Rectal smooth muscle tissue (tissue), 1 donor: ENCODE measurements around the gene BNC2.
"Not testable (repeated sequence)": the region's sequence is repeated elsewhere in the genome, so short reads cannot be mapped to it uniquely, and the experiment has no call there.

Experiments used
- H3K27ac ChIP-seq: one replicate; pipeline ENCODE4 v1.7.0; 2013; ENCODE audit warnings: low read depth, low read length, inconsistent platforms
- H3K27me3 ChIP-seq: one replicate; pipeline ENCODE4 v1.7.0; 2013; ENCODE audit warnings: low read length; ENCODE audit not compliant: control insufficient read depth, insufficient read depth
- H3K36me3 ChIP-seq: one replicate; pipeline ENCODE4 v1.7.0; 2013; ENCODE audit warnings: low read length; ENCODE audit not compliant: control insufficient read depth, insufficient read depth
- H3K4me1 ChIP-seq: one replicate; pipeline ENCODE4 v1.7.0; 2013; ENCODE audit warnings: low read length; ENCODE audit not compliant: control insufficient read depth, insufficient read depth
- H3K4me3 ChIP-seq: one replicate; pipeline ENCODE4 v1.7.0; 2013; ENCODE audit warnings: low read length
- H3K9ac ChIP-seq: one replicate; pipeline ENCODE4 v1.7.0; 2013; ENCODE audit warnings: low read length

Gene BNC2

DNA sequence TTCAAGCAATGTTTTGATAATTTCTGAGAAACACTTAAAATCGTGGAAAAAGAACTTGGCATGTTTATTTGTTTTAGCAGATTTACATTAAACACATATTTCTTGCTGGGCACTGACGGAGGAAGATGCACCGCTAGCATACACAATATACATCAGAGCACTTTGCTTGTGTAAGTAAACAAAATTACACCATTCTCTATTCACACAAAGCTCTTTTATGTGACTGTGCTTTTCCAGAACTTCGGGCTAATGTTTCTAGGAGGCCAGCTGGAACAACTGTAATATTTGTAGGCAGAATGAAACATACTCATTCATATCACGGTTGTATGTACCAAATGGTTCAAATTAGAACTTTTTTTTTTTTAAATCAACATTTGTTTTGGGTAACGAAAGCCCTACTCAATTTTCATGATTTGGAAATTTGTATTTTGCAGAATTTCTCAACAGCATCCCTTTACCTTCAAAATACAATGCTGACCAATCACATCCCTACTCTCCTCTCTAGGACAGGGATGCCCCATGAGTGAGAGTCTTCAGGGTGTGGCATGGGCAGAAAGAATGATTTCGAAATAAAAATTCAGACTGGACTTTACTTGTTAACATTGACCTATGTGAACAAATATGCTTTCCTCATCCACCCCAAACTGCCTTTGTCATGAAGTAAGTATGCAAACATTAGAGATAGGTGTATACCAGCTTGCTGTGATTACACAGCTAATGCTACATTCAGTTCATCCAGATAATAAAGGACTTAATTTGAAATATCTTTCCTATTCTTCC, 425.1 kb downstream of the BNC2 start:
- no peak overlapping the region for H3K27ac ChIP-seq
- no peak overlapping the region for H3K9ac ChIP-seq

GRCh38 chr9:16442622-16443021, 427.8 kb downstream of the BNC2 start:
- Histone ChIP-seq H3K36me3 (no peaks in the 10 kb centered on the region), H3K4me3 (no peak overlapping the region), H3K27ac (no peak overlapping the region), H3K27me3 (no peaks in the 10 kb centered on the region), H3K4me1 (peaks cover 3% of the 10 kb centered on the region), H3K9ac (no peak overlapping the region)

More for the DNA sequence above, 425.1 kb downstream of the BNC2 start:
- Histone ChIP-seq H3K4me1 (peaks cover 11% of the 10 kb centered on the region), H3K4me3 (no peak overlapping the region), H3K27me3 (no peaks in the 10 kb centered on the region), H3K36me3 (no peaks in the 10 kb centered on the region)

DNA sequence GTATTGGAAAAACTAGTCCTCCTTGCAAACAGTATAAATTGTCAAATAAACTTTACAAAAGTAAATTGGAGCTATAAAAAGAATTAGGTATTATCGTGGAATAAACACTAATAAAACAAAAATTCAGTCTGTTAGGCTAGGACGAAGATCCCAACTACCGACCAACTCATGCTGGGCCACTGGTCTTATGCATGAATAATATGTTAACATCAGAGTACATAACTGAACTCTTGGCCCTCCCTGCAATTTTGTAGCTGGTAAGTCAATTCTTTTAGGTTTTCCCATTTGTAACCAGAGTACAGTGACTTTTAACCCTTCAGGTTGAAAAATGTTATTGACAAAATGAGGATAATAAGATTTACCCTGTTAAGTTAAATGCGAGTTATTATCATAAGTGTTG, 428.7 kb downstream of the BNC2 start:
- Histone ChIP-seq H3K27me3 (no peaks in the 10 kb centered on the region), H3K36me3 (no peaks in the 10 kb centered on the region), H3K27ac (no peak overlapping the region), H3K4me3 (no peak overlapping the region), H3K9ac (no peak overlapping the region), H3K4me1 (peaks cover 3% of the 10 kb centered on the region)

DNA sequence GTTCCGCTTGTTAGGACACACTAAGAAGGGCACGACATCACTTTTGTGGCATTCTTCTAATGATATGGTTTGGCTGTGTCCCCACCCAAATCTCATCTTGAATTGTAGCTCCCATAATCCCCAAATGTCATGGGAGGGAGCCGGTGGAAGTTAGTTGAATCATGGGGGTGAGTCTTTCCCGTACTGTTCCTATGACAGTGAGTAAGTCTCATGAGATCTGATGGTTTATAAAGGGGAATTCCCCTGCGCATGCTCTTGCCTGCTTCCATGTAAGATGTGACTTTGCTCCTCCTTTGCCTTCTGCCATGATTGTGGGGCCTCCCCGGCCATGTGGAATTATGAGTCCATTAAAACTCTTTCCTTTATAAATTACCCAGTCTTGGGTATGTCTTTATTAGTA, 431.6 kb downstream of the BNC2 start:
- not testable (repeated sequence) for H3K4me1 ChIP-seq, H3K27me3 ChIP-seq, H3K4me3 ChIP-seq, H3K27ac ChIP-seq, H3K9ac ChIP-seq, H3K36me3 ChIP-seq

- Histone ChIP-seq H3K4me1 (no peaks in the 10 kb centered on the region), H3K27me3 (no peaks in the 10 kb centered on the region), H3K4me3 (no peak overlapping the region), H3K9ac (no peak overlapping the region), H3K36me3 (no peaks in the 10 kb centered on the region), H3K27ac (no peak overlapping the region)
These were observed 433.9 kb downstream of the BNC2 start for GRCh38 chr9:16436545-16436944.

DNA sequence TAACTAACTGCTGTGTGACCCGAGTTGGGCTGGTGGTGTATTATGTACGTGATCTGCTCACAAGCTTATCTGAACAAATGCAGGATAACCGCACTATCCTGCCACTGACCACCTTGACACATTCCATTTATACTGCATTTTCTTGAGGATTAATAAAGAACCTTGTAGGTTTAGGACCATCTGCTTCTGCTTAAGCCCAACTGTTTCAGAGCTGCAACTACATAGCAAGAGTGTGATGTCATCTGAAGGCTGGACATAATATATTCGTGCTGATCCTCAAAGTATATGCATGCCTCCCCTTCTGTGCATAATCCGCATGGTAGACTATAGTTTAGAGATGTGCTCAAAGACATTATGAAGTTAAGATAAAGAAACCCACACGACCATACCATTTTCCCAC, 435.9 kb downstream of the BNC2 start:
- no peaks in the 10 kb centered on the region for H3K27me3 ChIP-seq
- no peaks in the 10 kb centered on the region for H3K36me3 ChIP-seq
- H3K9ac ChIP-seq, result no peak overlapping the region
- no peak overlapping the region for H3K4me3 ChIP-seq
- no peaks in the 10 kb centered on the region for H3K4me1 ChIP-seq
- no peak overlapping the region for H3K27ac ChIP-seq

DNA sequence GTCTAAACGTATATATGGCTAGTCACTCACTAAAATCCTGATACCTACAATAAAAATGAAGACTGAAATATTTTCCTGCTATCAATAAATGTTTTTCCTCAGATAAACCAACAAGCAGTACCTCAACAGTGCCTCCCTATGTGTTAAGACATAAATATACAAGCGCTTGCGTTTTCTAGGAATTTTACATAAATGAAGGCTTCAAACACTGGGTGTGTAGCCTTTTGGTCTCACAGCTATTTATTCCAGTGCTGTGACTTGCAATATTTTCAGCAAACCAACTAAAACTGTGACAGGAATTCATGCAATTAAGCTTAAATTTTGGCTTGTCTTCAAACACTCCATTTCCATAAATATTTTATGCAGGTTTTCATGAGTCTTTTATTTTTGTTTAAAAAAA, 437.0 kb downstream of the BNC2 start:
- Histone ChIP-seq H3K4me1 (no peaks in the 10 kb centered on the region), H3K27ac (no peak overlapping the region), H3K4me3 (no peak overlapping the region), H3K9ac (no peak overlapping the region), H3K27me3 (no peaks in the 10 kb centered on the region), H3K36me3 (no peaks in the 10 kb centered on the region)

DNA sequence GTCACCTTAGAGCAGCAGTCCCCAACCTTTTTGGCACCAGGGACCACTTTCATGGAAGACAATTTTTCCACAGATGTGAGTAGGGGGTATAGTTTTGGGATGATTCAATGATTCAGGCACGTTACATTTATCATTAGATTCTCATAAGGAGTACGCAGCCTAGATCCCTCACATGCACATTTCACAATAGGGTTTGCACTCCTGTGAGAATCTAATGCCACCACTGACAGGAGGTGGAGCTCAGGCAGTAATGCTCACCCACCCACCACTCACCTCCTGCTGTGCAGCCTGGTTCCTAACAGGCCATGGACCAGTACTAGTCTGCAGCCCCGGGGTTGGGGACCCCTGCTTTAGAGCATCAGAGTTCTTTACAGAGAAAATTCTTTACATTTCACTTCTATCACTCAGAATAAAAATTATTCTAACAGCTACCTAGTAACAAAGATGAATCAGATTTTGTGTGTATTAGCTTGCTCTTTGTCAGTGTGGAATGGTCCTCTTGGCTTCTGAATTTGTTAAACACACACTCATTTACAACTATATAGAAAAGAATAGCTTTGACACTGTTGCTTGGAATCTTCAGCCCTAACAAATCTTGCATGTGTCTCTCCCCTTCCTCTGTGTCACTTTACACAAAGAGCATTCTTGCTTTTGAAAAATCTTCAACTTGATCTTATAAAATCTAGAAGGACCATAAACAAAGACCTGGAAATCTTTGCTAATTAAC, 438.6 kb downstream of the BNC2 start:
- Histone ChIP-seq H3K27ac (no peak overlapping the region), H3K4me3 (no peak overlapping the region), H3K36me3 (no peaks in the 10 kb centered on the region), H3K9ac (no peak overlapping the region), H3K27me3 (no peaks in the 10 kb centered on the region), H3K4me1 (no peaks in the 10 kb centered on the region)

DNA sequence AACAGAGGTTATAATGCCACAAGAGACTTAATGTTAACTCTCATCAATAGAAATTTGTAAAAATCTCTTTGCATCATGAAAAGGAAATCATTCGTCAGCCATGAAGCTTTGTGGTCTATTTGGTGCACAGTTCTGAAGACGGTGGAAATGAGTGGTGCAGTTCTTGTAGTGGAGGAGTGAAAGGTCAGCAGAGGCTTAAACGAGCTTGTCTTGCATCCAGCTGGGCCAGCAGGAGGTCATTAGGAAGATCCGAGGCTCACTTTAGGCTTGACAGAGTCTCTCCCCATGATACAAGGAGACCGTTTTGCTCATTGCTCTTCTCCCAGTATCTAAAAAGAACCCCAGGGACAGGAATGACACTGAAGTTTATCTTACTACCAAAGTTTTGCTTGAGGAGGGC, 440.8 kb downstream of the BNC2 start:
- Histone ChIP-seq H3K4me1 (no peaks in the 10 kb centered on the region), H3K4me3 (no peak overlapping the region), H3K36me3 (no peaks in the 10 kb centered on the region), H3K9ac (no peak overlapping the region), H3K27ac (no peak overlapping the region), H3K27me3 (no peaks in the 10 kb centered on the region)

DNA sequence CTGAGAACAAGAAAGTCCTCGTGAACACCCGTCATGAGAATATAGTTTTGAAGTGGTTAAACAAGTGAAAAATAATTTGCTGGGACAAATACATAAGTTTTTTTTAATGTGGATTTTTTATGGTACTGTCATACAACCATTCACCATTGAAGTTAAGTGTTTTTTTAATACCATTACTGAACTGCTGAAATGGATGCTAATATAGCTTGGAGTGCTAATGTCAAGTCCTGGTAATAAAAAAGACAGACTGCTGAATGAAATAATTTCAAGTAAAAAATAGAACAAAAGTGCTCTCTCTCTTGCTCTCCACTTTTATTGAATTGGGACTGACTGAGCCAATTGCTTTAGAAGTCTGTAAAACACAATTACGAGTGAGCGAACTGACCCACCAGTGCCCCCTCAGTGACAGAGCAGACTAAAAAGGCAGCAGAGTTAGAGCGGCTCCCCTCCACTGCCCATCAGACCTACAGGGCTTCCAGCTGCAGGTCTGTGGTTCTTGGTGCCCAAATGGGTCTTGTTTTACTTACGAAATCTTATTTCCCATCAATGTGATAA, 442.5 kb downstream of the BNC2 start:
- Histone ChIP-seq H3K27me3 (no peaks in the 10 kb centered on the region), H3K4me1 (no peaks in the 10 kb centered on the region), H3K36me3 (no peaks in the 10 kb centered on the region), H3K4me3 (no peak overlapping the region), H3K27ac (no peak overlapping the region), H3K9ac (no peak overlapping the region)

- Histone ChIP-seq H3K36me3 (no peaks in the 10 kb centered on the region), H3K4me1 (no peaks in the 10 kb centered on the region), H3K9ac (no peak overlapping the region), H3K27me3 (no peaks in the 10 kb centered on the region), H3K27ac (no peak overlapping the region), H3K4me3 (no peak overlapping the region)
These were observed 443.8 kb downstream of the BNC2 start for GRCh38 chr9:16426716-16427115.

GRCh38 chr9:16425562-16426231, 444.8 kb downstream of the BNC2 start:
- Histone ChIP-seq H3K4me3 (no peak overlapping the region), H3K27me3 (no peaks in the 10 kb centered on the region)

More at GRCh38 chr9:16425562-16426231, 444.8 kb downstream of the BNC2 start:
- H3K27ac ChIP-seq, result no peak overlapping the region
- no peaks in the 10 kb centered on the region for H3K4me1 ChIP-seq
- no peaks in the 10 kb centered on the region for H3K36me3 ChIP-seq
- H3K9ac ChIP-seq, result no peak overlapping the region
